ENCODE results near the gene NYAP1.

DNA sequence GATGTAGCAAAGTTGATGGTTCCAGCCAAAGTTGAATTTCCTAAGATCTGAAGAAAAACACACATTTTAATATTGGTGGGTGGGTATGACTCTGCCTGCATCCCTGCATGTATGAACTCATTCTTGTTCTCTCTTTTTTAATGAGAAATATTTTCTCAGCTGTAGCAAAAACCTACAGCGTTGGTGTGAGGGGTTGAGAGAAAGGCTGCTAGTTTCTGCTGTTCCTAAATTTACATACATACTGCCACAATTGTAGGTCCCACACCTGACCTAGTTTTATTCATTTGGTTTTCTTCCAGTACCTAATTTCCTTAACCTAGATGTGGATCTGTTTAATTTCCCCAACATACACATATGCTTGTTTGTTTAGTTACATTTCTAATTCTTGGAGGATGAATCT is 59.9 kb downstream of the NYAP1 start:
- TF ChIP-seq POLR2A (IDR thresholded peaks at IDR 0.05; ENCODE audit: low read depth, low read length), result no peak
- TF ChIP-seq POLR2AphosphoS5 (IDR thresholded peaks at IDR 0.05; ENCODE audit: low read depth, low read length), result no peak
- no peak for TF ChIP-seq TAF1 (IDR thresholded peaks at IDR 0.05; ENCODE audit: low read depth, low read length)
- no peak for TF ChIP-seq SPI1 (IDR thresholded peaks at IDR 0.05; ENCODE audit: low read depth, low read length)
- no peak for TF ChIP-seq POU2F2 (IDR thresholded peaks at IDR 0.05; ENCODE audit: low read depth, low read length)
- TF ChIP-seq PAX5 (IDR thresholded peaks at IDR 0.05; ENCODE audit: insufficient read depth, low read length, severe bottlenecking), result no peak
